HG03432 (cell line): ENCODE data around the gene NSG1.
"Not testable (repeated sequence)": the region's sequence is repeated elsewhere in the genome, so short reads cannot be mapped to it uniquely, and the experiment has no call there.

Experiments used
- ATAC-seq: cut with Tn5 transposase; IDR thresholded peaks from one replicate; pipeline ENCODE4 v1.9.1; 2021; ENCODE audit warnings: mild to moderate bottlenecking, moderate library complexity; ENCODE audit not compliant: unreplicated experiment

Gene NSG1, protein sequence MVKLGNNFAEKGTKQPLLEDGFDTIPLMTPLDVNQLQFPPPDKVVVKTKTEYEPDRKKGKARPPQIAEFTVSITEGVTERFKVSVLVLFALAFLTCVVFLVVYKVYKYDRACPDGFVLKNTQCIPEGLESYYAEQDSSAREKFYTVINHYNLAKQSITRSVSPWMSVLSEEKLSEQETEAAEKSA

DNA sequence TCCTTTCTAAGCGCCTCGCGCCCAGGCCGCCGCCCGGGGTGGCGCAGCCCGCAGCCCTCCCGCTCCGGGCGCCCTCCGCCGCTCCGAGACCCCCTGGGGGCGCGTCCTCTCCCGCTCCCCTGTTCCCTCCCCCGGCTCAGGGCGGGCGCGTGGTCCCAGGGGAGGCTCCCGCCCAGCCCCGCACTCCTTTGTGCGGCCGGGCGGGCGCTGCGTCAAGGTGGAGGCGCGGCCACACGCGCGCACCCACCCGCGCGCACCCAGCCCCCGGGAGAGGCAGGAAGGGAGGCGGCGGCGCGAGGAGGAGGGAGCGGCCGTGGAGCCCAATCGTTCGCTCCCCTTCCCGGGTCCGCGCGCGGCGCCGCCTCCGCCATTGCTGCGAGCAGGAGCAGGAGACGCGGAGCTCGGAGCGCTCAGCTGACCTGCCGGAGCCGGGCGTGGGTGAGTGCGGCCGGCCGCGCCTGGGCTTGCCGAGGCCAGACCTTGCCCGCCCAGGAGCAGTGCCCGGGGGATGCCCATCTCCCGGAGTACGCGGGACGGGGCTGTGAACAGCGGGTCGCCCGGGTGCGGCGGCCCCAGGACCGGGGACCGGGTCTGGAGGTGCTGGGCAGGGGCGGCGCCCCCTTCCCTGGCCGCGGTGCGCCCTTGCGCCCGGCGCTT is at the start of gene NSG1:
Gene NSG1, plus strand, starts transcription at position 367 of the 657 bp plus-strand sequence. CDS start 528 bp downstream, outside the sequence.
- ATAC-seq = no peak

DNA sequence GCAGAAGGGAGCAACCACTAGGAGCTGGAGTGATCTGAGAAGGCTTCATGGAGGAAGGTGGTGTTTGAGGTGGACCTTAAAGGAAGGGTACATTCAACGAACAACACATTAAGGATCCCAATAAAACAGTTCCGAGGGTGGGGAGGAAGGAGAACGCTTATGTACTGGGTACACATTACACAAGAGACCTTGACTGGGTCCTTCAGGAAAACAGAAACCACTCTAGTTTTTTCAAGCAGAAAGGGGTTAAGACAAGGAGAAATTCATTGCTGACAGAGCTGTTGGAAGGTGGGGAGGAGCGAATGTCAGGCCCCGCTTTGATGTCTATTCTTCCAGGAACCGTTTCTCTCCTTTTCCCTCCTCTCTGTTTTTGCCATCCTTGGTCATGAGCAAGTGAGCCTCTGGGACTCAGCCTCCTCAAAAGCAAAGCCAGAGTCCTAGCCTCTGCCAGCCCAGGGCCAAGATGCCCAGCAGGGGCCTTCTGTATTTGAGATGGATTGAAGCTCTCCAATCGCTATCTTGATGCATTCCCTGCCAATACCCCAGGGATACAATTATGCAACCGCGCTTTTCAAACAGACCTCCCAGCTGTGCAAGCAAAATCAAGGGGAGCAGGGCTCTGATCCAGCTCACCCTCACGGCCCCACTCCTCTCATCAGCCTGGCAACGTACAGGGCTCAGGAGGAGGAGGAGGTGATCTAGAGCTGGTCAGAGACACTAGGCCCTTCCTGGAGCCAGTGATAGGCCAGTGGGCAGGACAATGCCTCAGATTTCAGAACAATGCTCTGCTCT is 48.5 kb upstream of the NSG1 start:
- no peak for ATAC-seq

DNA sequence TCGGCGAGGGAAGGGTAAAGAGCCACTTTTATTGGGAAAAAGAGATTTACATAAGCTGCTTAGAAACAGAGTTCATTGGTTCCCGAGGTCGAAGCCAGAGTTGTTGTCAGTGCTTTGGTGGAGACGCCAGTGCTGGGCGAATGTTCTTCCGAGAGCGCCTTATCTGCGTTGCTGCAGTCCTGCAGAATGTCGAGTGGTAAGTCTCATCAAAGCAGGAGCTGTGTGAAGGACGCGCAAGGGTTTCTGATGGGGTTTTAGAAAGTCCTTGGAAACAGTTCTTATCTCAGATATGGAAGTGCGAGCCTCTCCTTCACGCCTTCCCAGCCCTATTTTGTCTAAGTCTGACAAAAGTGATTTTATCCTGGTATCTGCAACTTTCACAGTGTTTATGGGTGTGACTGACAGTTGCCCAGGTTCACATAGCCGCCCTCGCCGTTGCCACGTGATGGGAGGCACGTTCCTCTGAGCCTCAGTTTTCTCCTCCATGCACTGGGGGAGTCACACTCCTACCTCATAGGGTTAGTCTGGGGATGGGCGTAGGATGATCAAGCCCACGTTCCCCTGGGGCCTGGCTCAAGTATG is 47.3 kb upstream of the NSG1 start:
- no peak for ATAC-seq

DNA sequence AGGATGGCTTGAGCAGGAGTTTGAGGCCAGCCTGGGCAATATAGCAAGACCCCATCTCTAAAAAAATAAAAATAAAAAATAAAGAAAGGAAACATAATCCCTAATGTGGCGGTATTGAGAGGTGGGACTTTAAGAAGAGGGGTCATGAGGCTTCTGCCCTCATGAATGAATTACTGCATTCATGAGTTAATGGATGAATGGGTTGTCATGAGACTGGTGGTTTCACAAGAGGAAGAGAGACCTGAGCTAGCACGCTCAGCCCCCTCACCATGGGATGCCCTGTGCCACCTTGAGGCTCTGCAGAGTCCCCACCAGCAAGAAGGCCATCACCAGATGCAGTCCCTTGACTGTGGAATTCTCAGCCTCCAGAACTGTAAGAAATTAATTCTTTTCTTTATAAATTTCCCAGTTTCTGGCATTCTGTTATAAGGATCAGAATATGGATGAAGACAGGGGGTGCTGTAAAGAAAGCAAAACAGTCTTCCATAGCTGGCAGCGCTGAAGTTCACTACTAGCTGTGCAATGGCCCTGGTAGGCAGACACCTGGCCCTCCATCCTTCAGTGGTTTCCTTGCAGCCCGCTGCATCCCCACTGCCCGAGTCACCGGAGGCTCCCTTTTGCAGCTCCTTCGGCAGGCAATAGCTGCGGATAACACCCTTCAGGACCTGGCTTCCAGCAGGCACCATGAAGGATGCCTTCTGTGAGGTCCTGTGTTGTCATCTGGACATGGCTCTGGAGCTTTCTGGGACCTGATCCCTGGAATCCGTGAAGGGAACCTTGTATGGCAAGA is 44.8 kb upstream of the NSG1 start:
- no peak for ATAC-seq

DNA sequence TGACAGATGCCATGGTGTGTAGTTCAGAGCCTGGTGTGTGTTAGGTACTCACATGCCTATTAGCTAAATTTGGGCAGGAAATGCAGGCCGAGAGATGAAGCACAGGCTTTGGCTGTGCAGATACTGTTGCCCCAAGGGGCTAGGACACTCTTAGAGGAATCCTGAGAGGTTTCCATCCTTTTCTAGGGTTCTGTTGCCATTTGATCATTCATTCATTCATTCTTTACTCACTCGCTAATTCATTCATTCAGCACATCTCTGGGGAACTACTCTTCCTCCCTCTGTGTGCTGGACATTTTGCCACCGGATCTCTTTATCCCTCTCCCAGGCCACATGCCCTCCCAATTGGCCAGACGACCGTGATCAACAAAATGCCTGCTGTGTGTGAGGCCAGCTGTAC is 43.9 kb upstream of the NSG1 start:
- ATAC-seq = no peak

DNA sequence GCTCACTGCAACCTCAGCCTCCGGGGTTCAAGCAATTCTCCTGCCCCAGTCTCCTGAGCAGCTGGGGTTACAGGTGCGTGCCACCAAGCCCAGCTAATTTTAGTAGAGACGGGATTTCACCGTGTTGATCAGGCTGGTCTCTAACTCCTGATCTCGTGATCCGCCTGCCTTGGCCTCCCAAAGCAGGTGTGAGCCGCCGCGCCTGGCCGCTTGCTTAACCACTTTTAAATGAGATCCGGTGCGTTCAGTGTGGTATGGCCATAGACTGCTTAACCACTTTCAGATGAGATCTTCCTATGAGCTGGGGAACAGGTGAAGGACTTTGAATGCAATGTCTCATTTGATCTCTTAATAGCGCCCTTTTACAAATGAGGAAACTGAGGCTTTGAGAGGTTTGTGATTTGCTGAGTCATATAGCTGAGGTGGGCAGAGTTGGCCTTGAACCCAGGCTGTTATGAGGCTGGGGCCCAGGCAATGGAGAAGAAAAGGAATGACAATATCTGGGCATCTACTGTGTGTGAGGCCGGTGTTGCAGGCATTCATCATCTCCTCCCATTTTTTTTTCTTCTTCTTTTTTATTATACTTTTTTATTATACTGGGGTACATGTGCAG is 41.9 kb upstream of the NSG1 start:
- ATAC-seq = peak; percentile 89

DNA sequence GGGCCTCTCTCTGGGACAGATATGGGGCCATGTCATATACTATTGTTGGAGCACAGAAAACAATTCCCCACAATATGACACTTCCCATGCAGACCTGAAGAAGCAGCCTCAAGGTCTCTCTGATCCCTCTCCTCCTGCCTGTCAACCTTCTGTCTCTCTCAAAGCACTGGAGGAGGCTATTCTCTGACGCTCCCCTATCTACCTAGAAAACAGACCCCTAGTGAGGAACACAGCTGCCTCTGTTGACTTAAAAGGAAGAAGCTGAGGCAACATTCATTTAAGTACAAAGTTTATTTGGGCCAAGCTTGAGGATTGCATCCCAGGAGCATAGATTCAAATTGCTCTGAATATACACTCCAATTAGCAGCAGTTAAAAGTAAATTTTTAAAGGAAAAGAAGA is 39.3 kb upstream of the NSG1 start:
- no peak for ATAC-seq

DNA sequence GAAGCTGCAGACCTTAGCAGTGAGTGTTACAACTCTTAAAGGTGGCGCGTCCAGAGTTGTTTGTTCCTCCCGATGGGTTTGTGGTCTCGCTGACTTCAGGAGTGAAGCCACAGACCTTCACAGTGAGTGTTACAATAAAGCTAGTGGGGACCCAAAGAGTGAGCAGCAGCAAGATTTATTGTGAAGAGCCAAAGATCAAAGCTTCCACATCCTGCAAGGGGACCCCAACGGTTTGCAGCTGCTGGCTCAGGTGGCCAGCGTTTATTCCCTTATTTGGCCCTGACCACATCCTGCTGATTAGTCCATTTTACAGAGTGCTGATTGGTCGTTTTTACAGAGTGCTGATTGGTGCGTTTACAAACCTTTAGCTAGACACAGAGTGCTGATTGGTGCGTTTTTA is 38.3 kb upstream of the NSG1 start:
- ATAC-seq = not testable (repeated sequence)

DNA sequence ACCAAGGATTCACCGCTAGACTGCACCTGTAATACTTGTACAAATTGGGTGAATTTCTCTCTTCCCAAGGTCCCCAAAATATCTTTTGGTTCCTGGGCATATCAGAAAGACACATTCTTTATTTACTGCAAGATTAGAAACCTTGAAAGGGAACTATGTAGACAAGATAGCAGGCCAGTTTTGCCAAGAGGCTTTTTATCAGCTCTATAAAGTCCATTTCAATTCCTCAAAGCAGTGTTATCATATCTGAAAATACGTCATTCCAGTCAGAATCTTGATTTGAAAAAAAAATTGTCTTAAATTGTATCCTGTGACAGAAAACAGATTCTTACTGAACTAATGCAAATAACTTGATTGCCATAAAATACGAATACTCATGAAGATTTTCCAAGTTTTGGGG is 37.0 kb upstream of the NSG1 start:
- no peak for ATAC-seq

DNA sequence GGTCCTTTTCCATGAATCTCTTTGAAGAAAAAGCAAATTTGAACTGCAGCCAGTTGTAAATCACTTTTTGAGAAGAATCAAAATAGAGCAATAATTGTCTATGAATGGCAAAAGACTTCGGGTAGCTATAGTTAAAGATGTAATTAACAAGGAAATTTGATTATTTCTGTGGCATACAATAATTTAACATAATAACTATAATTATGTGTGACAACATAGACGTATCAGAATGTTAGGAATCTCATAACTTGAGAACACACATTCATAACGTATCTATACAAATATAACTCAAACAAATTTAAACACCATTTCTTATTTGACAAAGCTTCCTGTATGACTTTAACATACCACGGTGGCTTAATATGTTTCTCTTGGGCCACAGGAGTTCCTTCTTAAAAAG is 36.0 kb upstream of the NSG1 start:
- ATAC-seq = no peak

DNA sequence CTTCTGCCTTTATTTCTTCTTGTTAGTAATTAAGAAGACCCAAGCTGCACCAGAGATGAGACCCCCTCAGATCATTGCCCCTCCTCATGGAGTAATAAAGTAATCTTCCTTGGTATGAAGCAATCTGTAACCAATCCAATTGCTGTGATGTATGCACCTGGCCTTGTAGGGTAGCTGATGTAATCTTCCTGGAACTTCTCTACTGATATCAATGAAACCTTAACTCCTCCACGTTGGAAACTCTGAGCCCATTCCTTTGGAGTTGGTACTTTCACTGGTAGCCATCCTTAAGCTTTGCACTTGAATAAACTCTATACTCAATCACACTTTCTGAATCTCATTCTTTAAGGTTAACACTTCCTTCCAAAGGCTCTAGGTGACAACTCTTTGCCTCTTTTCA is 31.6 kb upstream of the NSG1 start:
- ATAC-seq = no peak

DNA sequence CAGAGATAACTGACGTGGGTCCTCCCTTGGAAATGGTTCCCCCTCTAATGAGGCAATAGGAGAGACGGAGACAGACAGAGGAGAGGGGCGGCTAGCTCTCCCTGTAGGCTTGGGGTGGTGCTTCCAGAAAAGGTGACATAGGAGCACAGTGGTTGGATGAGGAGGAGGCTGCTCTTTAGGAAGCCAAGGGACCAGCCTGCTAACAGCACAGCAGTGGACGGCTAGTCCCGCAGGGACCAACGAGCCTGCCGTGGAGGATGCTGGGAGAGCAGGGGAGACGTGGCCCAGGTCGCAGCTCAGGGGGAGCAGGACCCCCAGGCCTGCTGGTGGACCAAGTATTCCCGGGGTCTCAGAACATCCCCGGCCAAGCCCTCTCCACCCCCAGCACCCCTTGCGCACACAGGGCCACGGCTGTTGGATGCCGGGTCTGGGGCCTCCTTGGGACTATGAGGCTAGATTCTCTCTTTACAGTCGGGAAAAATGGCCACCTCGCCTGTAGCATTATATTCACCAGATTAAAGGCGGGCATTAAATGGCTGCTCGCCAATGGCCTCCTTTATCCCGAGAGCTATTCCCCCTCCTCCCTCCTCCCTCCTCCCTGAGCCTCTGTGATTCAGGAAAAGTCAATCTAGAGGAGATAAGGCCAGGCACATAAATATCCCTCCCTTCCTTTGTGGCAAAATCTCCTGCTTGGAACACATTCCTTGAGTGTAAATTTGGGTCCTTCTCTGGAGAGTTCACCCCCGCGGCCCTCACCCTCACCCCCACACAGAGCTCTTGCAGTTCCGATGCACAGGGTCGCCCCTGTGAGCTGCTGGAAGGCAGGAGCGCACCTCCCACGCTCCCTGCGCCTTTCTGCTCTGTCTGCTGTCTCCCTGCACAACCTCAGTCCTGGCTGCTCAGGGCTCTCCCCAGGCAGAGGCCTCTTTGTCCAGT is 30.5 kb upstream of the NSG1 start:
- no peak for ATAC-seq

DNA sequence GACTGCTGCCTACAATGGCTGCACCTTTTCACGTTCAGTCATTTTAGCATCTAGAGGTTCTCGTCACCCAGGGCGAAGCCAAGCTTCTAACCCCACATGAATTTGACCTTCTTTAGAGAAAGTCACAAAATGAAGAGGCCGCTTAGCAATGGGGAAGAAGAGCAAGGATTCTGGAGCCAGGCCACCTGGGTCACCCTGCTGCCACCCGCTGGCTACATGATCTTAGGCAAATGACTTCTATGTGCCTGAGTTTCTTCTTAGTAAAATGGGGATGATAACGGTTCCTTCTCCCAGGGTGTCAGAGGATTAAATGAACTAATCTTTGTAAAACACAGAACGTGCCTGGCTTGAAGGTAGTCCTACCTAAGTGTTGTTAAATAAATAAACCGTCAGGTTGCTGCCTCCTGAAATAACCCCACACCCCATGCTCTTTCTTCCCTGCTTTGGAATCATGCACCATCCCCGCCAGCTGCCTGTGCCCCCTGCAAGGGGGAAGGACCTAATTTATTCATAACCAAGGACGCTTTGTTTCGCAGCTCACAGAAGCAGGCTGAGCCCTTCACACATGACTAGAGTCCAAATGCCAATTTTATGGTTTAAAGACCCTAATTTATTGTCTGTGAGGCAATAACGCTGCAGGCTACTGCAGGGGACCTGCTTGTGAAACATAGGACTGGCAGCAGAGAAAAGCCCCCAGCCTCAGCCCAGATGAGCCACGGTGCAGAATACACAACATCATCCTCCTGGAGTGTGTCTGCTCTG is 28.6 kb upstream of the NSG1 start:
- no peak for ATAC-seq

DNA sequence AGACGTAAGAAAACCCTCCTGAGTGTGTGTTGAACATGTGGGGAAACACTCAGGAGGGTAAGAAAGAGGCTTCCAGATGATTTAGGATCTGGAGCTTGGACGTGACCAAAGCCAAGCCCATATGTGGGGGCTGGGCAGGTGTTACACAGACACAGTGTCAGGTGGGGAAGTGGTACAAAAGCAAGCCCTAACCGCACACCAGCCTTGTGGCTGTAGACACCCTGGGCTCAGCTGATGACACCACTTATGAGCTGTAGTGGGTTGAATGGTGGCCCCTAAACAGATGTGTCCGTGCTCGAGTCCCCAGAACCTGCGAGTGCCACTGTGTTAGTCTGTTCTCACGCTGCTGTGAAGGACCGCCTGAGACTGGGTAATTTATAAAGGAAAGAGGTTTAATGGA is 25.0 kb upstream of the NSG1 start:
- no peak for ATAC-seq

DNA sequence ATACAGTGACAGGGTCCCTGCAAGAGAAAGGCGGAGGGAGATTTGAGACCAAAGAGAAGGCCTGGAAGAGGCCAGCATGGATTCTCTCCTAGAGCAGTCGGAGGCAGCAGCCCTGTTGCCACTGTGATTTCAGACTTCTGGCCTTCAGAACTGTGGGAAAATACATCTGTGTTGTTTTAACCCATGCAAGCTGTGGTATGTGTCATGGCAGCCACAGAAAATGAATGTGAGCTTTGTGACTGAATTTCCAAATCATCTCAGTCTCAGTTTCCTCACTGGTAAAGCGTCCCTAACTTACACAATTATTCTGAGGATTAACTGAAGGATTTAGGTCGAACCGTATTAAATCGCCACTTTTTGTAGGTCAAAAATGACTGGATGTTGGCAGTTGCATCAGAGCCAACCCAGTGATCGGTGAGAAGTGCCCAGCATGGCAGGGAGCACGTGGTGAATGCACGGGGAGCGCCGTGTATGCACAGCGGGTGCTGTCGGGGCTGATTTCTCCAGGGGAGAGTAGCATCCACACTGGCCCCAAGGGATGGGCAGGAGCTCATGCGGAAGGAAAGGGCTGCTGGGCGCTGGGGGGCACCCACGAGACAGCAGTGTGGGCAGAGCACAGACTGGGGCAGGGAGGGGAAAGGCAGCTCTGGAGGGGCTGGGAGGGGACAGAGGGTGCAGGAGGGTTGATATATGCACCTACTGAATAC is 23.8 kb upstream of the NSG1 start:
- no peak for ATAC-seq

DNA sequence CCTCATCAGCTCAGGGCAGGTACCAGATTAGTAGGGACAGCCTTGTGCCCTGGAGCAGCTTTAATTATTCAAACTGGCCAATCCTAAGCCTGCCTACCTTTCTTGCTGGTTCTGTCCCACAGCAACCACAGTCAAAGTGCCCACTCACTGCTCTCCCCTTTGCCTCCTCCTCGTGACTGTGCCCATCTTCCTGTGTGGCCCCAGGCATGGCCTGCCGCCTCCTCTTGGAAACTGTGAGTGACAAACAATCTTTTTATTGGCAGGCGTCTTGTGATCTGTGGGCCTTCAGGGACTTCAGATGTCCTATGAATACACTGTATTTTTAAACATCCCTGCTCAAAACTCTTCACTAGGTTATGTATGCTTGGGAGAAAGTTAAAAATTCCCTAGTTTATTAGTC is 22.8 kb upstream of the NSG1 start:
- no peak for ATAC-seq

DNA sequence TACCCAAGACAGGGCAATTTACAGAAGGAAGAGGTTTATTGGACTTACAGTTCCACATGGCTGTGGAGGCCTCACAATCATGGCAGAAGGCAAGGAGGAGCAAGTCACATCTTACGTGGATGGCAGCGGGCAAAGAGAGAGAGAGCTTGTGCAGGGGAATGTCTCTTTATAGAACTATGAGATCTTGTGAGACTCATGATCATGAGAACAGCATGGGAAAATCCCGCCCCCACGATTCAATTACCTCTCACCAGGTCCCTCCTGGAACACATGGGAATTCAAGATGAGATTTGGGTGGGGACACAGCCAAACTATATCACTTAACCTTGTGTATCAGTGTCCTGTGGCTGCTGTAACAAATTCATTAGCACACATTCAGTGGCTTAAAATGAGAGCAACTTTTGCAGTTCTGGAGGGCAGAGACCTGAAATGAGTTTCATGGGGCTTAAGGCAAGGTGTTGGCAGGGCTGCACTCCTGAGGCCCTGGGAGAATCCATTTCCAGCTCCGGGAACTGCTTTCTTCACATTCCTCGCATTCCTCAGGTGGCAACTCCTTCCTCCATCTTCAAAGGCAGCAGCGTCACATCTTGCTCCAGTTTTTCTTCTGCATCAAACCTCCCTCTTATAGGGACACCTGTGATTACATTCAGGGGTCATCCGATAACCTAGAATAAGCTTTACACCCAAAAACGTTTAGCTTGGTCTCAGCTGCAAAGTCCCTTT is 22.3 kb upstream of the NSG1 start:
- ATAC-seq = no peak
